Colonic mucosa (tissue), 4 donors: ENCODE data around the gene RAB11FIP5. TPM values are rescaled to one million over a fixed set of nuclear protein-coding genes. Genes with fewer than 3 reads are reported as not detected.
A peak's percentile ranks its signal among the peaks of the same experiment; 100 is the strongest.

Experiments used
- DNase-seq: peaks from one replicate; pipeline ENCODE4 v3.0.0-alpha.2; 2020
- H3K27ac ChIP-seq: fragments of 200-600 bp; one replicate; pipeline ENCODE4 v1.8.0; 2021
- H3K27me3 ChIP-seq: fragments of 200-600 bp; one replicate; pipeline ENCODE4 v1.8.0; 2021
- H3K36me3 ChIP-seq: fragments of 200-600 bp; one replicate; pipeline ENCODE4 v1.8.0; 2021
- H3K4me1 ChIP-seq: fragments of 200-600 bp; one replicate; pipeline ENCODE4 v1.8.0; 2021; ENCODE audit warnings: mild to moderate bottlenecking
- H3K4me3 ChIP-seq: fragments of 200-600 bp; one replicate; pipeline ENCODE4 v1.8.0; 2021
- H3K9ac ChIP-seq, 2 donors: one replicate each; pipeline ENCODE4 v1.7.0; 2013; ENCODE audit warnings: control low read depth in 2 of 2, low read depth in 2 of 2, low read length in 2 of 2
- H3K9me3 ChIP-seq: fragments of 200-600 bp; one replicate; pipeline ENCODE4 v1.8.0; 2021
- CTCF ChIP-seq: fragments of 200-600 bp; IDR thresholded peaks from one replicate; pipeline ENCODE4 v1.8.0; 2022; ENCODE audit warnings: antibody characterized with exemption, mild to moderate bottlenecking
- intact Hi-C: fragments of 100-400 bp; cut with DNase I; formaldehyde crosslinking; loops from one replicate; pipeline ENCODE4 v1.14.1; 2022
- total RNA-seq, 2 donors: library from RNA; stranded (reverse); fragmentation: NEBNext Ultra II Directional in 1 of 2; extraction: Animal tissue kit (Norgen Biotek cat#: 25700) in 1 of 2; gene quantifications; one replicate each; pipeline ENCODE4 v1.2.1, GENCODE V29; 2021
- donor health status: healthy.
- donor health status: DM: no; HTN: no; CAD: no.
- donor health status: DM: no; HTN: no; CAD: no.

RAB11FIP5 gene
- total RNA-seq, 2 donors from 2014 or later, result 17.8 to 33.7 TPM

DNA sequence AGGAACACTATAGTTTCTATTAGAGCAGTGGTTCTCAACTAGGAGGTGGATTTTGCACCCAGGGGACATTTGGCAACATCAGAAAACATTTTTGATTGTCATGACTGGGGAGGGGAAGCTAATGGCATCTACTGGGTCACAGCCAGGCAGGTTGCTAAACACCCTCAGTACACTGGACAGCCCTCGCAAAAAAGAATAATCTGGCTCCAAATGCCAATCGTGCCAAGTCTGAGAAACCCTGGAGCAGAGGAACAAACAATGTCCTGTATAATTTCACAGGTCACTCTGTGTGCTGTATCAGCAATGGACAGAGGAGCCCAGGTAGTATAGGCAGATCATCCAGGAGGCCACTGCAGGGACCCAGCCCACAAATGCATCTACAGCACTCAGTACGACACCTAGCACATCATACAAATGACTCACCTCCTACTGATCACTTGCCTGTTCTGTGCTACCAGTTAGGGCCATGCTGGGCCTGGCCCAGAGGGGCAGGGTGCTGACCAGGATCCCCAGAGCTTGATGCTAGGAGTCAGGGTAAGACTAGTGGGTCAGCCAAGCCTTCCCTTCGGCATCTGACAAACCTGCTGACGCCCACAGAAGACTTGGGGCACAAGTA lies 78.9 kb downstream of the RAB11FIP5 start:
- Histone ChIP-seq H3K9me3 (no peaks in the 10 kb centered on the region), H3K4me3 (no peak overlapping the region), H3K36me3 (no peaks in the 10 kb centered on the region), H3K4me1 (no peaks in the 10 kb centered on the region), H3K27me3 (no peaks in the 10 kb centered on the region), H3K27ac (no peak overlapping the region), H3K9ac (no peak overlapping the region)
- no peak for DNase-seq
- no peak for TF ChIP-seq CTCF
- intact Hi-C loops, result no loop called here

GRCh38 chr2:73033142-73033765 lies 79.5 kb downstream of the RAB11FIP5 start:
- peak overlapping the region; percentile 58 for H3K27ac ChIP-seq
- no peaks in the 10 kb centered on the region for H3K36me3 ChIP-seq
- intact Hi-C loops, result no loop called here
- H3K9ac ChIP-seq, result no peak overlapping the region
- H3K9me3 ChIP-seq, result no peaks in the 10 kb centered on the region
- no peak overlapping the region for H3K4me3 ChIP-seq
- H3K27me3 ChIP-seq, result no peaks in the 10 kb centered on the region
- TF ChIP-seq CTCF, result no peak
- no peaks in the 10 kb centered on the region for H3K4me1 ChIP-seq
- peak; percentile 57 for DNase-seq

GRCh38 chr2:73032702-73033097 lies 80.0 kb downstream of the RAB11FIP5 start:
- peak overlapping the region; percentile 58 for H3K27ac ChIP-seq
- no peak for DNase-seq
- no peaks in the 10 kb centered on the region for H3K4me1 ChIP-seq
- H3K36me3 ChIP-seq, result no peaks in the 10 kb centered on the region
- no peaks in the 10 kb centered on the region for H3K9me3 ChIP-seq
- no peaks in the 10 kb centered on the region for H3K27me3 ChIP-seq
- intact Hi-C loops, result no loop called here
- peak overlapping the region in 1 of 2 donors; percentile 46 for H3K9ac ChIP-seq
- no peak for TF ChIP-seq CTCF
- no peak overlapping the region for H3K4me3 ChIP-seq

DNA sequence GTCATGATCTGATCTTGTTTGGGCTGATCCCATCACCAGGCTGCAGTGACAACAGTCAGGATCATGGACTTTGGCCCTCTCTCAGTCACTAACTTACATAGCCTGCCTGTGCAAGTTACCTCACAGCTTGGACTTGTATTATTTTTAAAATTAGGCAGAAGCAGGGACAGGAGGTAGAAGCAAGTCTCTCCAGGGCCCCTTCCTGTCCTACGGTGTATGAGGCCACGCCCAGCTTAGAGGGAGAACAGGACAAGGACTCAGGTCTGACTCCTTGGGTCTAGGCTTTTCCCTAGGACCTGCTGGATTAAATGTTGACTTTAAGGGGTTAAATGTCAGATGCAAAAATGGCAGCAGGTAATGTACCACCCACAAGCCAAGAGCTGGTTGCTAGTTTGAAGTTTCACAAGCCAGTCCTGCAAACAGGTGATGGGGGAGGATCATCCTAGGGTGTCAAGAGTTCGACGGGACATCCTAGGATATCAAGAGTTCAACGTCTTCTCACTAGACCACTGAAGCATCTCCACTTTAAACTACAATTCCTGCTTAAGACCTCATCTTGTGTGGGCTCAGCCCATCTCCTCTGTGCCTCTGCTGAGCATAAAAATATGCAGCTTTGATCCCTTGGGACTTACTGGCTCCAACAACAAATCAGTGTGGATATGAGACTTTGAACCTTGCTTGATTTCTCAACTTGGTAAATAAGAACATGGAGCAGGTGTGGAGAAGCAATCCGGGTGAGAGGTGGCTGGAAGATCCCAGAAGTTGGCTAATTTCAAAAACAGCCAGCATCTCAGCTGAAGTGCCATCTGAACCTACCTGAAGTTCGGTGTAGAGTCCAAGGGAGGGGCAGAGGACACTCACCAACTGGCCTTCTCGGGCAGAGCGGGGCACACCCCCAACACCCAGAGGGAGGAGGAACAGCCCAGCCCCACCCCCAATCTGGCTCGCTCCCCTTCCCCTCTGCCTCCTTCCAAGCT lies 80.7 kb downstream of the RAB11FIP5 start:
- H3K36me3 ChIP-seq, result no peaks in the 10 kb centered on the region
- intact Hi-C loops, result no loop called here
- DNase-seq, result peak; percentile 83
- H3K9ac ChIP-seq, result peak overlapping the region in 1 of 2 donors; percentile 16
- no peaks in the 10 kb centered on the region for H3K27me3 ChIP-seq
- TF ChIP-seq CTCF, result no peak
- no peak overlapping the region for H3K4me3 ChIP-seq
- no peaks in the 10 kb centered on the region for H3K4me1 ChIP-seq
- no peaks in the 10 kb centered on the region for H3K9me3 ChIP-seq
- peak overlapping the region; percentile 58 for H3K27ac ChIP-seq

GRCh38 chr2:73031095-73031678 lies 81.6 kb downstream of the RAB11FIP5 start:
- Histone ChIP-seq H3K27me3 (no peaks in the 10 kb centered on the region), H3K9ac (peak overlapping the region in 1 of 2 donors; percentile 16), H3K27ac (no peak overlapping the region), H3K9me3 (no peaks in the 10 kb centered on the region), H3K4me3 (no peak overlapping the region), H3K4me1 (no peaks in the 10 kb centered on the region), H3K36me3 (no peaks in the 10 kb centered on the region)
- no peak for TF ChIP-seq CTCF
- intact Hi-C loops, result no loop called here
- DNase-seq, result no peak
